Coronary artery (tissue), 2 donors: Measurements from ENCODE around the gene RAB32.

Experiments
- DNase-seq: peaks from one replicate; pipeline ENCODE4 v3.0.0-alpha.2; 2017; ENCODE audit warnings: low spot score
- H3K27ac ChIP-seq, 2 donors: fragments of 200-600 bp; sonication (generic); one replicate each; pipeline ENCODE4 v1.5.1; 2016 to 2019
- H3K4me3 ChIP-seq: fragments of 200-600 bp; sonication (generic); 2 replicates; pipeline ENCODE4 v1.5.1; 2016; ENCODE audit warnings: mild to moderate bottlenecking, moderate library complexity
- TF ChIP-seq, protein P1 (sequence below): fragments of 200-600 bp; sonication (generic); IDR thresholded peaks from one replicate; pipeline ENCODE4 v1.5.1; 2019; ENCODE audit warnings: antibody characterized with exemption

The RAB32 gene

DNA sequence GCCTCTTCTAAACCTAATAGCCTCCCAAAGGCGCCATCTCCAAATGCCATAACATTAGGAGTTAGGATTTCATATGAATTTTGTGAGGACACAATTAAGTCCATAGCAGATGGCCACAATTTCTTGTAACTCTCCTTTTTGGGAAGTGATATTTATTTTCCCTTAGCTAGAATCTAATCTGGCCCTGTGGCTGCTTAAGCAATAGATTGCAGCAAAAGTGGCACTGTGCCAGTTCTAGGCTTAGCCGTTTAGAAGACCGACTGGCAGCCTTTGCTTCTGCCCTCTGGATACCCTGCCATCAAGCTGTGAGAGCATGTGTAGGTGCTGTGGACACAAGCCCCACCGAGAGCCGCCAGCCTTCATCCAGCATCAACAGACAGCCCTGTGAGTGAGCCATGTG lies 39.2 kb downstream of the RAB32 start:
- TF ChIP-seq, protein P1, sequence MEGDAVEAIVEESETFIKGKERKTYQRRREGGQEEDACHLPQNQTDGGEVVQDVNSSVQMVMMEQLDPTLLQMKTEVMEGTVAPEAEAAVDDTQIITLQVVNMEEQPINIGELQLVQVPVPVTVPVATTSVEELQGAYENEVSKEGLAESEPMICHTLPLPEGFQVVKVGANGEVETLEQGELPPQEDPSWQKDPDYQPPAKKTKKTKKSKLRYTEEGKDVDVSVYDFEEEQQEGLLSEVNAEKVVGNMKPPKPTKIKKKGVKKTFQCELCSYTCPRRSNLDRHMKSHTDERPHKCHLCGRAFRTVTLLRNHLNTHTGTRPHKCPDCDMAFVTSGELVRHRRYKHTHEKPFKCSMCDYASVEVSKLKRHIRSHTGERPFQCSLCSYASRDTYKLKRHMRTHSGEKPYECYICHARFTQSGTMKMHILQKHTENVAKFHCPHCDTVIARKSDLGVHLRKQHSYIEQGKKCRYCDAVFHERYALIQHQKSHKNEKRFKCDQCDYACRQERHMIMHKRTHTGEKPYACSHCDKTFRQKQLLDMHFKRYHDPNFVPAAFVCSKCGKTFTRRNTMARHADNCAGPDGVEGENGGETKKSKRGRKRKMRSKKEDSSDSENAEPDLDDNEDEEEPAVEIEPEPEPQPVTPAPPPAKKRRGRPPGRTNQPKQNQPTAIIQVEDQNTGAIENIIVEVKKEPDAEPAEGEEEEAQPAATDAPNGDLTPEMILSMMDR, result no peak
- DNase-seq, result no peak
- H3K4me3 ChIP-seq, result no peak overlapping the region
- H3K27ac ChIP-seq, result no peak overlapping the region

DNA sequence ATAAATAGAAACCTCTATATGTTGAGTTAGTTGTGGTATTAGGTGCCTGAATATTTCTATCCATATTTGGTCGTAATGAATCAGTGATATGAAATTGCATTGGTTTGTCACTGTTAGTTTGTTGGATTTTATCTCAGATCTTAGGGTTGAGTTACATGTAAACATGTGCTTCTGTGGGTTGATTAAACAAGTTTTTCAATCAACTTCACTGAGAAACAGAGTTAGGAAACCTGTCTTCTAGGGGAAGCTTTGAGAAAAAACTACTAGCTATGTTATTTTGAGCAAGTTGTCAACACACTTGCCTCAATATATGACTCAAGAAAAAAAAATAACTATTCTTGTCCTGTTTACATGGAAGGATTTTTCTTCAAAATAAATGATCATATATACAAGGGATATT lies 40.3 kb downstream of the RAB32 start:
- Histone ChIP-seq H3K27ac (no peak overlapping the region), H3K4me3 (no peak overlapping the region)
- no peak for DNase-seq
- TF ChIP-seq, protein P1, result no peak

DNA sequence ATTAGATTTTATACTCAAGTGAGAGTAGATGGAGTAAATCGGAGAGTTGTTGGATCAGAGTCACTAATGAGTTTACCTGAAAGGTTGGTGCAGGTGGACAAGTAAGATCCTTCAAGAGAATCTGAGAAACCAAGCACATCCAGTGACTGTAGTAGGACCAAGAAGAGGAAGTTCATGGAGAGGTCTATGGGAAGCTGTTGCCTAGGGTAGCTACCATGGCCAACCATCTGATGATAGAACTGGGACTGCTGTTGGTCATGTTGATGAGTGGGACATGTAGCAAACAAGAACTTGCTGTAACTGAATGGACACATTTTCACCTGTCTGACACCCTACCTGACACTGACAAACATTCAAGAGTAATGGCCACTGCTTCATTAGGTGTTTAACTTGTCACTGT lies 43.8 kb downstream of the RAB32 start:
- Histone ChIP-seq H3K4me3 (no peak overlapping the region), H3K27ac (no peak overlapping the region)
- TF ChIP-seq, protein P1, result no peak
- no peak for DNase-seq

DNA sequence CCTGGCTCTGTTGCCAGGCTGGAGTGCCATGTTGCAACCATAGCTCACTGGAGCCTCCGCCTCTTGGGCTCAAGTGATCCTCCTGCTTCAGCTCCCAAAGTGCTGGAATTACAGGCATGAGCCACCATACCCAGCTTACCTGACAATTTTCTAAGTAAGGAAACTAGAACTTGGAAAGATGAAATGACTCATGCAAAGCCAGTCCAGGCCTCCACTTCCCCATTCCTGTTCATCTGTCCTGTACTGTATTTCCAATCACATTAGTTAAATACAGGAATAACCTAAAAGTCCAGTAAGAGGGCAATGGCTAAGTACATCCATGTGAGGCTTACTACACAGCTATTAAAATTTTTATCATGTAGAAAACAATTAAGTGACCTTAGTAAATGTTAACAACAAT lies 46.9 kb downstream of the RAB32 start:
- no peak overlapping the region for H3K27ac ChIP-seq
- no peak for DNase-seq
- H3K4me3 ChIP-seq, result no peak overlapping the region
- TF ChIP-seq, protein P1, result no peak

DNA sequence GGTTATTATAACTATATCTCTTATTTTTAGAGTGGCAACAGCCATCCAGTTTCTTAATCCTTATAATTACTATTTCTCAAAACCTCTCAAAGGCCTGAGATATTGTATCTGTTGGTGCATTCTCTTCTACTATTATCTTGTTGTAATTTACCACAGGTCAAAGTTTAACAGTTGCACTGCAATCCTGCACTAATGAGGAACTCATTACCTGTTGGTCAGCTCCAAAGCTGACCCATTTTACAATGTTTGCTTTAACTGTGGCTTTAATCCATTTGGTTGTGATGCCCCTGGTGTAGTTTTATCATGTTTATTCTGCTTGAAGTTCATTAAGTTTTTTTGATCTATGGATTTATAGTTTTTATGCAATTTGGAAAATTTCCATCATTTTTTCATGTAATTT lies 48.8 kb downstream of the RAB32 start:
- TF ChIP-seq, protein P1, result no peak
- no peak for DNase-seq
- Histone ChIP-seq H3K27ac (no peak overlapping the region), H3K4me3 (no peak overlapping the region)

DNA sequence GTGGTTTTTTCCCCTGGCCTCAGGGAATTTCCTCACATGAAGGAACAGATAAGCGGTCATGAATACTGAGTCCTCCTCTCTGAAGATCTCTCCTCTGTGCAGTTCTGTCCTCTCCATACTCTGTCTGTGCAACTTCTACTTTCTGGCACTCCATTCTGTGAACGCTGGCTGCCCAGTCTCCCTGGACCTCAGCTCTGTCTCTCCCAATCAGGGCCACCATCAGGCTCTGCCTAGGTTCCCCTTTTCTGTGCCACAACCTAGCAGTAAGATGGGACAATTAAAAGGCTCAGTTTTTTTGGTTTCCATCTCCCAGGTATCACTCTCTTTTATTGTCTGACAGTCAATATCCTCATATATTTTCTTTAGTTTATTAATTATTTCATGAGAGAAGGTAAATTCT lies 50.4 kb downstream of the RAB32 start:
- DNase-seq, result no peak
- TF ChIP-seq, protein P1, result no peak
- no peak overlapping the region for H3K27ac ChIP-seq

DNA sequence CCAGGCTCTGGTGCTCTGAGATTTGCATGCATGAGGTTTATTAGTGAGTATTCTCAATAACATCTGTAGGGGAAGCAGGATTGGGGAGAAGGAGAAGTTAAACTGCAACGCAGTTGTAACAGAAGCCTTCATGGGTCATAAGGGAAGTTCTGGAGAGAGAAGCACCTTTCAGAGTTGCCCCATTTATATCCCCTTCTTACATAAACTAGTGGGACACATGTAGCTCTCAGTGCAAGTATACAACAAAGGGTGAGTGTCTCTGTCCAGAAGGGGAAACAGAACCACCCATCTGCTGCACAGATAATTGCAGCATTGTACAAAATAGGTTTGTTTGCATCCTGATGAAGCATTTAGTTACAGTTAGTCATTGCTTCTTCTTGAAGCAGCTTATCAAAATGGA lies 50.9 kb downstream of the RAB32 start:
- Histone ChIP-seq H3K27ac (no peak overlapping the region), H3K4me3 (no peak overlapping the region)
- TF ChIP-seq, protein P1, result no peak
- no peak for DNase-seq

More for the DNA sequence above, 50.4 kb downstream of the RAB32 start:
- no peak overlapping the region for H3K4me3 ChIP-seq
